ENCODE measurements around the gene MTMR3.

Gene MTMR3

GRCh38 chr22:29925402-29925801, 42.4 kb downstream of the MTMR3 start:
- Histone ChIP-seq H4K20me1 (ENCODE audit: insufficient read depth, low read length) (peaks cover 25% of the 10 kb centered on the region; the same call in 1 of the 2 replicates), H3K9ac (ENCODE audit: low read depth, low read length) (no peak overlapping the region), H3K4me2 (ENCODE audit: insufficient read depth, low read length) (no peak overlapping the region), H3K27ac (ENCODE audit: low read length) (no peak overlapping the region), H3K79me2 (ENCODE audit: insufficient read depth, low read length) (peaks cover 95% of the 10 kb centered on the region), H3K9me3 (ENCODE audit: insufficient read depth, low read length, severe bottlenecking) (no peaks in the 10 kb centered on the region), H2AFZ (ENCODE audit: low read depth, low read length) (no peak overlapping the region), H3K36me3 (ENCODE audit: insufficient read depth, low read length) (no peaks in the 10 kb centered on the region), H3K4me1 (ENCODE audit: insufficient read depth, low read length) (no peaks in the 10 kb centered on the region), H3K27me3 (ENCODE audit: insufficient read depth, low read length, poor library complexity) (no peaks in the 10 kb centered on the region), H3K4me3 (ENCODE audit: low read depth in 1 of 2, low read length in 2 of 2) (no peak overlapping the region)
- ATAC-seq (ENCODE audit: insufficient read depth, low read depth) (no peak), DNase-seq (no peak)
- TF ChIP-seq CTCF (IDR thresholded peaks at IDR 0.05; ENCODE audit: borderline replicate concordance, extremely low read depth, low read length, poor library complexity, severe bottlenecking) (no peak), EZH2 (IDR thresholded peaks at IDR 0.05; ENCODE audit: borderline replicate concordance, low read depth, low read length, severe bottlenecking) (no peak)

- H2AFZ ChIP-seq (ENCODE audit: low read depth, low read length), result no peak overlapping the region
- no peak overlapping the region for H3K9ac ChIP-seq (ENCODE audit: low read depth, low read length)
- no peaks in the 10 kb centered on the region for H3K4me1 ChIP-seq (ENCODE audit: insufficient read depth, low read length)
- H4K20me1 ChIP-seq (ENCODE audit: insufficient read depth, low read length), result peaks cover 25% of the 10 kb centered on the region; the same call in 1 of the 2 replicates
- H3K27ac ChIP-seq (ENCODE audit: low read length), result no peak overlapping the region
- no peak overlapping the region for H3K4me3 ChIP-seq (ENCODE audit: low read depth in 1 of 2, low read length in 2 of 2)
- H3K4me2 ChIP-seq (ENCODE audit: insufficient read depth, low read length), result no peak overlapping the region
- H3K27me3 ChIP-seq (ENCODE audit: insufficient read depth, low read length, poor library complexity), result no peaks in the 10 kb centered on the region
- no peaks in the 10 kb centered on the region for H3K9me3 ChIP-seq (ENCODE audit: insufficient read depth, low read length, severe bottlenecking)
- H3K36me3 ChIP-seq (ENCODE audit: insufficient read depth, low read length), result no peaks in the 10 kb centered on the region
- DNase-seq (no peak), ATAC-seq (ENCODE audit: insufficient read depth, low read depth) (no peak)
- peaks cover 95% of the 10 kb centered on the region for H3K79me2 ChIP-seq (ENCODE audit: insufficient read depth, low read length)
- TF ChIP-seq CTCF (IDR thresholded peaks at IDR 0.05; ENCODE audit: borderline replicate concordance, extremely low read depth, low read length, poor library complexity, severe bottlenecking) (no peak), EZH2 (IDR thresholded peaks at IDR 0.05; ENCODE audit: borderline replicate concordance, low read depth, low read length, severe bottlenecking) (no peak)
Measured at GRCh38 chr22:29926057-29926456, 43.1 kb downstream of the MTMR3 start.

- Histone ChIP-seq H3K27me3 (ENCODE audit: insufficient read depth, low read length, poor library complexity) (no peaks in the 10 kb centered on the region), H3K36me3 (ENCODE audit: insufficient read depth, low read length) (no peaks in the 10 kb centered on the region), H3K27ac (ENCODE audit: low read length) (no peak overlapping the region), H3K4me3 (ENCODE audit: low read depth in 1 of 2, low read length in 2 of 2) (no peak overlapping the region), H3K4me2 (ENCODE audit: insufficient read depth, low read length) (no peak overlapping the region), H4K20me1 (ENCODE audit: insufficient read depth, low read length) (peaks cover 23% of the 10 kb centered on the region), H3K9me3 (ENCODE audit: insufficient read depth, low read length, severe bottlenecking) (no peaks in the 10 kb centered on the region), H2AFZ (ENCODE audit: low read depth, low read length) (no peak overlapping the region), H3K4me1 (ENCODE audit: insufficient read depth, low read length) (no peaks in the 10 kb centered on the region), H3K9ac (ENCODE audit: low read depth, low read length) (no peak overlapping the region), H3K79me2 (ENCODE audit: insufficient read depth, low read length) (peaks cover 78% of the 10 kb centered on the region)
- DNase-seq, result no peak
- TF ChIP-seq CTCF (IDR thresholded peaks at IDR 0.05; ENCODE audit: borderline replicate concordance, extremely low read depth, low read length, poor library complexity, severe bottlenecking), result no peak
- TF ChIP-seq EZH2 (IDR thresholded peaks at IDR 0.05; ENCODE audit: borderline replicate concordance, low read depth, low read length, severe bottlenecking), result no peak
- no peak for ATAC-seq (ENCODE audit: insufficient read depth, low read depth)
Measured at GRCh38 chr22:29932136-29932535, 49.2 kb downstream of the MTMR3 start.

GRCh38 chr22:29933619-29934018, 50.6 kb downstream of the MTMR3 start:
- H3K36me3 ChIP-seq (ENCODE audit: insufficient read depth, low read length), result no peaks in the 10 kb centered on the region
- no peaks in the 10 kb centered on the region for H3K27me3 ChIP-seq (ENCODE audit: insufficient read depth, low read length, poor library complexity)
- DNase-seq (no peak), ATAC-seq (ENCODE audit: insufficient read depth, low read depth) (no peak)
- no peaks in the 10 kb centered on the region for H3K9me3 ChIP-seq (ENCODE audit: insufficient read depth, low read length, severe bottlenecking)
- peaks cover 23% of the 10 kb centered on the region for H4K20me1 ChIP-seq (ENCODE audit: insufficient read depth, low read length)
- no peak overlapping the region for H3K27ac ChIP-seq (ENCODE audit: low read length)
- no peak overlapping the region for H3K4me2 ChIP-seq (ENCODE audit: insufficient read depth, low read length)
- H3K9ac ChIP-seq (ENCODE audit: low read depth, low read length), result no peak overlapping the region
- H2AFZ ChIP-seq (ENCODE audit: low read depth, low read length), result no peak overlapping the region
- TF ChIP-seq CTCF (IDR thresholded peaks at IDR 0.05; ENCODE audit: borderline replicate concordance, extremely low read depth, low read length, poor library complexity, severe bottlenecking), result no peak
- no peak for TF ChIP-seq EZH2 (IDR thresholded peaks at IDR 0.05; ENCODE audit: borderline replicate concordance, low read depth, low read length, severe bottlenecking)
- no peak overlapping the region for H3K4me3 ChIP-seq (ENCODE audit: low read depth in 1 of 2, low read length in 2 of 2)
- no peaks in the 10 kb centered on the region for H3K4me1 ChIP-seq (ENCODE audit: insufficient read depth, low read length)
- peaks cover 77% of the 10 kb centered on the region for H3K79me2 ChIP-seq (ENCODE audit: insufficient read depth, low read length)
